ENCODE measurements around the gene KDM2A.

DNA sequence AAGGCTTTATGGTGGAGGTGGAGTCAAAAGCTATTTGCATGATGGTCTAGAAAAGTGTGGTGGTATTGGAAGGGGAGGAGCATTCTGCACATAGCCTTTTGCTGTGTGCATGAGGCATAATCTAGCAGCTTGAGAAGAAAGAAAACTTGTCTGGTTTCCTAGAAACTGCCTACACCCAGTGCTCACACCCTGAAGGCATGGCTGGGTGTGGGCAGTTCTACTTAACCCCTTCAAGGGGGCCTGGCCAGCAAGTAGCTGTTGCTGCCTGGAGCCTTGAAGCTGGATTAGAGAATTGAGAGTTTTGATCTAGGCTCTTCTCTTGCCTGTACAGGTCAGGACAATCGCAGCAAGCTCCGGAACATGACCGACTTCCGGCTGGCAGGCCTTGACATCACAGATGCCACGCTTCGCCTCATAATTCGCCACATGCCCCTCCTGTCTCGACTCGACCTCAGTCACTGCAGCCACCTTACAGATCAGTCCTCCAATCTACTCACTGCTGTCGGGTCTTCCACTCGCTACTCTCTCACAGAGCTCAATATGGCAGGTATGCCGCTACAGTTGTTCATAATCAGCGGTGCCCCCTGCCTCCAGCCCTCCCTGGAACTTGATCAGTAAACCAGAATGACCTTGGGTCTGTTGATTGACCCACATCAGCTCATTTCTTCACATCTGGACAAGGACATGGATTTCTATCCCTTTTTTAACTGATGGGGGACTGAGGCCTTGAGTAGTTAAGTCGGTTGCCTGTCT lies 135.0 kb downstream of the KDM2A start:
- peak; percentile 5; the same call in 1 of the 2 replicates for TF ChIP-seq POLR2AphosphoS5 (IDR thresholded peaks at IDR 0.05; ENCODE audit: low read depth, low read length)
- no peak; the same call in 1 of the 2 replicates for TF ChIP-seq POLR2A (IDR thresholded peaks at IDR 0.05; ENCODE audit: low read depth, low read length)
